Transverse colon (tissue), 4 donors: ENCODE measurements around the gene GALNT6.

Source experiments
- CTCF ChIP-seq, 5 experiments: fragments of 200-600 bp in 3 of 5; fragments of 450-650 bp in 2 of 5; sonication (generic) in 3 of 5; IDR thresholded peaks; 1 replicate in 2 of 5; 2 replicates in 3 of 5; pipeline ENCODE4 v1.5.1; 2016 to 2017; ENCODE audit warnings: antibody characterized with exemption in 5 of 5, inconsistent platforms in 3 of 5, mild to moderate bottlenecking in 2 of 5, moderate library complexity in 1 of 5
- EP300 ChIP-seq: sonication (generic); formaldehyde crosslinking; IDR thresholded peaks from one replicate; pipeline ENCODE4 v1.6.1; 2017; ENCODE audit warnings: antibody characterized with exemption, low read depth
- POLR2A ChIP-seq: fragments of 450-650 bp; IDR thresholded peaks from one replicate; pipeline ENCODE4 v1.6.1; 2016; ENCODE audit warnings: antibody characterized with exemption, mild to moderate bottlenecking, moderate library complexity
- POLR2AphosphoS5 ChIP-seq, 3 donors: sonication (generic); formaldehyde crosslinking; IDR thresholded peaks; one replicate each; pipeline ENCODE4 v1.6.1; 2016; ENCODE audit warnings: antibody characterized with exemption in 3 of 3

GRCh38 chr12:51334764-51335163, 56.4 kb downstream of the GALNT6 start:
- TF ChIP-seq CTCF (IDR thresholded peaks at IDR 0.05) (no peak), EP300 (no peak), POLR2AphosphoS5 (IDR thresholded peaks at IDR 0.05) (no peak), POLR2A (no peak)
